H9 (cell line): ENCODE measurements around the gene TMEM51. TPM values are rescaled to one million over a fixed set of nuclear protein-coding genes. Genes with fewer than 3 reads are reported as not detected.
"Not testable (repeated sequence)": the region's sequence is repeated elsewhere in the genome, so short reads cannot be mapped to it uniquely, and the experiment has no call there.

Source experiments
- DNase-seq: peaks from one replicate; pipeline ENCODE4 v3.0.0-alpha.2; 2017
- H2AFZ ChIP-seq: one replicate; pipeline ENCODE4 v1.6.1; 2013; ENCODE audit warnings: mild to moderate bottlenecking, low read length, control low read depth, moderate library complexity
- H2AK5ac ChIP-seq: 2 replicates; pipeline ENCODE4 v1.6.1; 2013; ENCODE audit warnings: low read length, control low read depth, mixed read lengths; ENCODE audit not compliant: insufficient read length
- H2BK120ac ChIP-seq: one replicate; pipeline ENCODE4 v1.6.1; 2013; ENCODE audit warnings: low read depth, mild to moderate bottlenecking, low read length, control low read depth, inconsistent platforms; ENCODE audit not compliant: poor library complexity, severe bottlenecking
- H2BK12ac ChIP-seq: 2 replicates; pipeline ENCODE4 v1.6.1; 2013; ENCODE audit warnings: low read length, control low read depth, mixed read lengths, low read depth; ENCODE audit not compliant: insufficient read length
- H2BK15ac ChIP-seq: 2 replicates; pipeline ENCODE4 v1.6.1; 2013; ENCODE audit warnings: low read depth, low read length, control low read depth
- H2BK20ac ChIP-seq: one replicate; pipeline ENCODE4 v1.6.1; 2013; ENCODE audit warnings: low read depth, mild to moderate bottlenecking, low read length, control low read depth, inconsistent platforms; ENCODE audit not compliant: poor library complexity, severe bottlenecking
- H2BK5ac ChIP-seq: 2 replicates; pipeline ENCODE4 v1.6.1; 2013; ENCODE audit warnings: low read length, control low read depth, mixed read lengths; ENCODE audit not compliant: insufficient read length
- H3K14ac ChIP-seq: 2 replicates; pipeline ENCODE4 v1.6.1; 2013; ENCODE audit warnings: low read length, control low read depth; ENCODE audit not compliant: insufficient read depth
- H3K18ac ChIP-seq: 2 replicates; pipeline ENCODE4 v1.6.1; 2013; ENCODE audit warnings: low read depth, mild to moderate bottlenecking, mixed read lengths, low read length, control low read depth; ENCODE audit not compliant: insufficient read length
- H3K23ac ChIP-seq: 2 replicates; pipeline ENCODE4 v1.6.1; 2013; ENCODE audit warnings: low read length, control low read depth, mixed read lengths, low read depth; ENCODE audit not compliant: insufficient read length
- H3K23me2 ChIP-seq: 2 replicates; pipeline ENCODE4 v1.6.1; 2013; ENCODE audit warnings: low read depth, mild to moderate bottlenecking, mixed read lengths, low read length, control low read depth; ENCODE audit not compliant: insufficient read length, poor library complexity, severe bottlenecking
- H3K27ac ChIP-seq: 2 replicates; pipeline ENCODE4 v1.5.1; 2013; ENCODE audit warnings: low read length, control low read depth, mixed read lengths, low read depth; ENCODE audit not compliant: insufficient read length
- H3K27me3 ChIP-seq: 2 replicates; pipeline ENCODE4 v1.6.1; 2013; ENCODE audit warnings: low read length, control low read depth, inconsistent platforms; ENCODE audit not compliant: insufficient read depth
- H3K4ac ChIP-seq: 2 replicates; pipeline ENCODE4 v1.6.1; 2013; ENCODE audit warnings: low read depth, mild to moderate bottlenecking, control low read depth, inconsistent platforms, low read length, moderate library complexity
- H3K4me1 ChIP-seq: 2 replicates; pipeline ENCODE4 v1.6.1; 2013; ENCODE audit warnings: low read length, control low read depth, inconsistent platforms; ENCODE audit not compliant: insufficient read depth
- H3K4me2 ChIP-seq: 2 replicates; pipeline ENCODE4 v1.6.1; 2013; ENCODE audit warnings: low read length, control low read depth, mixed read lengths; ENCODE audit not compliant: insufficient read length, insufficient read depth
- H3K56ac ChIP-seq: 2 replicates; pipeline ENCODE4 v1.6.1; 2013; ENCODE audit warnings: low read depth, mild to moderate bottlenecking, mixed read lengths, low read length, control low read depth; ENCODE audit not compliant: insufficient read length
- H3K79me1 ChIP-seq: 2 replicates; pipeline ENCODE4 v1.6.1; 2013; ENCODE audit warnings: low read depth, mild to moderate bottlenecking, moderate library complexity, low read length, control low read depth, inconsistent platforms; ENCODE audit not compliant: insufficient read depth, poor library complexity, severe bottlenecking
- H3K79me2 ChIP-seq: 2 replicates; pipeline ENCODE4 v1.6.1; 2013; ENCODE audit warnings: low read length, control low read depth, inconsistent platforms; ENCODE audit not compliant: insufficient read depth
- H3K9ac ChIP-seq: 2 replicates; pipeline ENCODE4 v1.6.1; 2013; ENCODE audit warnings: low read length, control low read depth, mixed read lengths; ENCODE audit not compliant: insufficient read length; ENCODE audit errors: extremely low read depth
- H3K9me3 ChIP-seq: one replicate; pipeline ENCODE4 v1.6.1; 2013; ENCODE audit warnings: low read depth, low read length, inconsistent platforms; ENCODE audit not compliant: control insufficient read depth
- H3T11ph ChIP-seq: one replicate; pipeline ENCODE4 v1.6.1; 2013; ENCODE audit warnings: mild to moderate bottlenecking, low read length, control low read depth, inconsistent platforms
- H4K20me1 ChIP-seq: one replicate; pipeline ENCODE4 v1.6.1; 2013; ENCODE audit not compliant: control insufficient read depth, insufficient read length, insufficient read depth
- H4K5ac ChIP-seq: 2 replicates; pipeline ENCODE4 v1.6.1; 2013; ENCODE audit warnings: low read depth, mild to moderate bottlenecking, mixed read lengths, low read length, control low read depth; ENCODE audit not compliant: insufficient read length
- H4K8ac ChIP-seq: replicated peaks from 2 replicates; pipeline ENCODE4 v1.6.1; 2013; ENCODE audit warnings: low read length, control low read depth, mixed read lengths, low read depth; ENCODE audit not compliant: insufficient read length
- H4K91ac ChIP-seq: 2 replicates; pipeline ENCODE4 v1.6.1; 2013; ENCODE audit warnings: low read depth, mild to moderate bottlenecking, moderate library complexity, mixed read lengths, low read length, control low read depth; ENCODE audit not compliant: insufficient read length
- H3K27ac Mint-ChIP-seq, 3 experiments: 2 replicates in 2 of 3; 3 replicates in 1 of 3; pipeline ENCODE4 v1.8.0; 2020 to 2021; ENCODE audit warnings: mixed read lengths in 3 of 3, mild to moderate bottlenecking in 1 of 3, moderate library complexity in 1 of 3
- H3K27me3 Mint-ChIP-seq: 2 replicates; pipeline ENCODE4 v1.8.0; 2021; ENCODE audit warnings: low read depth, mild to moderate bottlenecking, moderate library complexity, mixed read lengths
- H3K36me3 Mint-ChIP-seq, 3 experiments: 2 replicates in 2 of 3; 3 replicates in 1 of 3; pipeline ENCODE4 v1.8.0; 2020 to 2021; ENCODE audit warnings: low read depth in 3 of 3, mixed read lengths in 3 of 3; ENCODE audit not compliant: insufficient read depth in 1 of 3
- H3K4me1 Mint-ChIP-seq, 2 experiments: 2 replicates each; pipeline ENCODE4 v1.8.0; 2020; ENCODE audit warnings: mixed read lengths in 2 of 2
- H3K4me3 Mint-ChIP-seq, 2 experiments: 2 replicates in 1 of 2; 3 replicates in 1 of 2; pipeline ENCODE4 v1.8.0; 2020 to 2021; ENCODE audit warnings: mild to moderate bottlenecking in 2 of 2, mixed read lengths in 2 of 2, moderate library complexity in 1 of 2
- H3K9me3 Mint-ChIP-seq, 2 experiments: 2 replicates in 1 of 2; 3 replicates in 1 of 2; pipeline ENCODE4 v1.8.0; 2020; ENCODE audit warnings: mild to moderate bottlenecking in 2 of 2, mixed read lengths in 2 of 2, moderate library complexity in 1 of 2
- CTCF ChIP-seq: fragments of 200-600 bp; sonication (generic); conservative IDR thresholded peaks from 3 replicates; pipeline ENCODE4 v1.8.0; 2021; ENCODE audit warnings: antibody characterized with exemption, mild to moderate bottlenecking
- WGBS: extraction: QIAGEN DNeasy Blood & Tissue Kit; methylation state at CpG from one replicate; pipeline ENCODE4 v1.1.7; 2013; ENCODE audit warnings: missing lambda C conversion rate, low lambda C conversion rate, mixed read lengths; ENCODE audit not compliant: insufficient read length; ENCODE audit errors: extremely low coverage; 5-methylcytosine and 5-hydroxymethylcytosine counted together
- total RNA-seq: library from RNA; stranded (reverse); gene quantifications from 2 replicates; pipeline ENCODE4 v1.2.1, GENCODE V29; 2021

Gene TMEM51
- total RNA-seq, 1 experiment from 2014 or later: 4.6 TPM

GRCh38 chr1:15134285-15134684 lies 19.3 kb upstream of the TMEM51 start:
- Histone ChIP-seq H3K27me3 (no peaks in the 10 kb centered on the region), H4K20me1 (no peaks in the 10 kb centered on the region), H2BK12ac (no peak overlapping the region), H3K27ac (no peak overlapping the region), H3K9me3 (no peaks in the 10 kb centered on the region), H3K4me2 (no peak overlapping the region), H3K9ac (no peak overlapping the region), H3K18ac (no peak overlapping the region), H3K23ac (no peak overlapping the region), H2BK15ac (no peak overlapping the region), H4K5ac (no peak overlapping the region), H2BK5ac (no peak overlapping the region), H4K91ac (no peak overlapping the region), H3K4me1 (no peaks in the 10 kb centered on the region), H2AFZ (no peak overlapping the region), H2BK120ac (no peak overlapping the region), H3K4ac (no peak overlapping the region), H2AK5ac (no peak overlapping the region), H3K79me2 (no peaks in the 10 kb centered on the region), H3K56ac (no peak overlapping the region), H2BK20ac (no peak overlapping the region), H3K14ac (no peak overlapping the region; the same call in 1 of the 2 replicates), H3K23me2 (no peaks in the 10 kb centered on the region), H4K8ac (no peak overlapping the region), H3T11ph (no peak overlapping the region), H3K79me1 (no peaks in the 10 kb centered on the region)
- Mint-ChIP-seq H3K9me3 (peaks cover 12 to 13% of the 10 kb centered on the region in 2 experiments), H3K27ac (no peak overlapping the region), H3K27me3 (peaks cover 28% of the 10 kb centered on the region), H3K4me1 (peaks cover 13 to 16% of the 10 kb centered on the region in 2 experiments), H3K4me3 (no peak overlapping the region), H3K36me3 (peaks cover 5 to 8% (median 8%) of the 10 kb centered on the region in 3 experiments)
- DNase-seq: no peak
- TF ChIP-seq CTCF: no peak
- WGBS: no CpG with 5 or more reads among the region's 2 CpGs

DNA sequence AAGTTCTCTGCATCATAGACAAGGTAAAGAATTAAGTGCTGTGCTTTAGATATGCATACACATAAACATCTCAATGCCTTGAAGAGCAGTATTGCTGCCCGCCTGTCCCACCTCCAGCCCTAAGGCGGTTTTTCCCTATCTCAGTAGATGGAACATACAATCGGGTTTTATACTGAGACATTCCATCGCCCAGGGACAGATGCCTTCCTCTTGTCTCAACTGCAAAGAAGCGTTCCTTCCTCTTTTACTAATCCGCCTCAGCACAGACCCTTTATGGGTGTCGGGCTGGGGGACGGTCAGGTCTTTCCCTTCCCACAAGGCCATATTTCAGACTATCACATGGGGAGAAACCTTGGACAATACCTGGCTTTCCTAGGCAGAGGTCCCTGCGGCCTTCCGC lies 17.9 kb upstream of the TMEM51 start:
- not testable (repeated sequence) for H3K4ac ChIP-seq, H3K14ac ChIP-seq, H3K36me3 Mint-ChIP-seq

More for the DNA sequence above, 17.9 kb upstream of the TMEM51 start:
- not testable (repeated sequence) for H4K20me1 ChIP-seq, H3K9me3 Mint-ChIP-seq, H2BK12ac ChIP-seq, H3K27ac Mint-ChIP-seq, H3K9me3 ChIP-seq, H3K4me3 Mint-ChIP-seq, H3K23me2 ChIP-seq, H3K56ac ChIP-seq, H2AK5ac ChIP-seq, H3K18ac ChIP-seq, H4K91ac ChIP-seq, H3K27ac ChIP-seq, H2BK5ac ChIP-seq, H3K4me2 ChIP-seq, H3K79me1 ChIP-seq, H3K4me1 ChIP-seq, H2BK15ac ChIP-seq, H3K79me2 ChIP-seq, DNase-seq, H2BK20ac ChIP-seq, H3K23ac ChIP-seq, H3K27me3 ChIP-seq, H3K9ac ChIP-seq, H3T11ph ChIP-seq, H2AFZ ChIP-seq, H4K8ac ChIP-seq, H4K5ac ChIP-seq, H2BK120ac ChIP-seq
- Mint-ChIP-seq H3K27me3 (peaks cover 21% of the 10 kb centered on the region), H3K4me1 (peaks cover 21 to 22% of the 10 kb centered on the region in 2 experiments)
- WGBS: no CpG with 5 or more reads among the region's 10 CpGs
